Smooth muscle cell (in vitro differentiated cells): ENCODE results near the gene NBAS. TPM values are rescaled to one million over a fixed set of nuclear protein-coding genes. Genes with fewer than 3 reads are reported as not detected.
"Not testable (repeated sequence)": the region's sequence is repeated elsewhere in the genome, so short reads cannot be mapped to it uniquely, and the experiment has no call there.

Experiments
- DNase-seq: peaks from one replicate; lab custom pipeline; 2025; ENCODE audit not compliant: unreplicated experiment; lab: John Stamatoyannopoulos, UW
- H2AFZ ChIP-seq: fragments of 200-600 bp; sonication (generic); 2 replicates; pipeline ENCODE4 v1.6.0; 2016; ENCODE audit warnings: antibody characterized with exemption, low read depth, mild to moderate bottlenecking
- H3F3A ChIP-seq: fragments of 200-600 bp; sonication (generic); 2 replicates; pipeline ENCODE4 v1.6.0; 2017; ENCODE audit warnings: antibody characterized with exemption, low read depth
- H3K27ac ChIP-seq: fragments of 200-600 bp; sonication (generic); 2 replicates; pipeline ENCODE4 v1.5.1; 2016; ENCODE audit warnings: low read depth, mild to moderate bottlenecking
- H3K27me3 ChIP-seq: fragments of 200-600 bp; sonication (generic); 2 replicates; pipeline ENCODE4 v1.6.1; 2016; ENCODE audit warnings: low read depth, mild to moderate bottlenecking
- H3K36me3 ChIP-seq: fragments of 200-600 bp; sonication (generic); 2 replicates; pipeline ENCODE4 v1.5.1; 2016; ENCODE audit warnings: low read depth
- H3K4me1 ChIP-seq: fragments of 200-600 bp; sonication (generic); 2 replicates; pipeline ENCODE4 v1.5.1; 2016; ENCODE audit warnings: low read depth
- H3K4me2 ChIP-seq: fragments of 200-600 bp; sonication (generic); 2 replicates; pipeline ENCODE4 v1.6.0; 2016; ENCODE audit warnings: mild to moderate bottlenecking
- H3K4me3 ChIP-seq: fragments of 200-600 bp; sonication (generic); 2 replicates; pipeline ENCODE4 v1.5.1; 2016; ENCODE audit warnings: mild to moderate bottlenecking
- H3K79me2 ChIP-seq: fragments of 200-600 bp; sonication (generic); 2 replicates; pipeline ENCODE4 v1.6.0; 2016; ENCODE audit warnings: low read depth, mild to moderate bottlenecking
- H3K9ac ChIP-seq: fragments of 200-600 bp; sonication (generic); 2 replicates; pipeline ENCODE4 v1.6.0; 2016; ENCODE audit warnings: low read depth
- H3K9me3 ChIP-seq: fragments of 200-600 bp; sonication (generic); replicated peaks from 2 replicates; pipeline ENCODE4 v1.5.1; 2016; ENCODE audit warnings: low read depth
- H4K20me1 ChIP-seq: fragments of 200-600 bp; sonication (generic); 2 replicates; pipeline ENCODE4 v1.6.0; 2016; ENCODE audit warnings: low read depth
- CTCF ChIP-seq: fragments of 200-600 bp; sonication (generic); IDR thresholded peaks from 2 replicates; pipeline ENCODE4 v1.5.1; 2017; ENCODE audit warnings: borderline replicate concordance, mild to moderate bottlenecking, antibody characterized with exemption; ENCODE audit not compliant: insufficient read depth, poor library complexity, severe bottlenecking
- WGBS: methylation state at CpG from one replicate; pipeline ENCODE4 v1.1.7; 2016; ENCODE audit warnings: low lambda C conversion rate; 5-methylcytosine and 5-hydroxymethylcytosine counted together
- polyA plus RNA-seq: library from polyadenylated mRNA; unstranded; fragments of >200 nt; fragmentation: Nextera tagmentation; extraction: Ambion mirVana; gene quantifications from 2 replicates; pipeline ENCODE4 v1.2.1, GENCODE V29; 2016
- total RNA-seq: library from RNA; depleted of rRNA; stranded (reverse); fragments of >200 nt; gene quantifications from 2 replicates; pipeline ENCODE4 v1.2.3, GENCODE V29; 2014

The NBAS gene
- total and polyA plus RNA-seq, 2 experiments from 2014 or later = 31.2 to 51.1 TPM

- WGBS = 68% methylated on average over 1 of the region's 1 CpG
- no peaks in the 10 kb centered on the region for H3K9me3 ChIP-seq
Observed at GRCh38 chr2:15259356-15259756, 301.8 kb downstream of the NBAS start.

GRCh38 chr2:15258385-15258784 lies 302.7 kb downstream of the NBAS start:
- not testable (repeated sequence) for H3K4me2 ChIP-seq, H3K9me3 ChIP-seq, H3K79me2 ChIP-seq, H3K27me3 ChIP-seq, H2AFZ ChIP-seq, H3K4me3 ChIP-seq, H3F3A ChIP-seq, H3K27ac ChIP-seq, H3K9ac ChIP-seq, H4K20me1 ChIP-seq, DNase-seq, H3K4me1 ChIP-seq, H3K36me3 ChIP-seq
- 95% methylated on average over 7 of the region's 7 CpGs for WGBS

More at GRCh38 chr2:15259356-15259756, 301.8 kb downstream of the NBAS start:
- no peak for DNase-seq
- Histone ChIP-seq H2AFZ (no peak overlapping the region), H3K79me2 (no peaks in the 10 kb centered on the region), H3K36me3 (no peaks in the 10 kb centered on the region), H3K4me1 (no peaks in the 10 kb centered on the region), H3K4me2 (no peak overlapping the region), H3K9ac (no peak overlapping the region), H3K27ac (no peak overlapping the region), H4K20me1 (no peaks in the 10 kb centered on the region), H3K27me3 (no peaks in the 10 kb centered on the region), H3F3A (no peaks in the 10 kb centered on the region), H3K4me3 (no peak overlapping the region)
- TF ChIP-seq CTCF = no peak

- peaks cover 9% of the 10 kb centered on the region for H3K36me3 ChIP-seq
- H3K4me3 ChIP-seq = no peak overlapping the region
- no peak for TF ChIP-seq CTCF
- H3K27me3 ChIP-seq = no peaks in the 10 kb centered on the region
- H3K4me1 ChIP-seq = no peaks in the 10 kb centered on the region
- no peak for DNase-seq
- 92% methylated on average over 3 of the region's 3 CpGs for WGBS
- H3F3A ChIP-seq = no peaks in the 10 kb centered on the region
- H4K20me1 ChIP-seq = no peaks in the 10 kb centered on the region
- H2AFZ ChIP-seq = no peak overlapping the region
- no peak overlapping the region for H3K27ac ChIP-seq
- H3K9ac ChIP-seq = no peak overlapping the region
- H3K79me2 ChIP-seq = no peaks in the 10 kb centered on the region
- no peak overlapping the region for H3K4me2 ChIP-seq
- no peaks in the 10 kb centered on the region for H3K9me3 ChIP-seq
Observed at GRCh38 chr2:15253835-15254286, 307.3 kb downstream of the NBAS start.

GRCh38 chr2:15253247-15253646 lies 307.9 kb downstream of the NBAS start:
- H3K4me3 ChIP-seq = no peak overlapping the region
- H3K27me3 ChIP-seq = no peaks in the 10 kb centered on the region
- no peak overlapping the region for H3K9ac ChIP-seq
- H3K4me1 ChIP-seq = no peaks in the 10 kb centered on the region
- no peaks in the 10 kb centered on the region for H3F3A ChIP-seq
- H3K27ac ChIP-seq = no peak overlapping the region
- H3K4me2 ChIP-seq = no peak overlapping the region
- no peak for TF ChIP-seq CTCF
- peaks cover 3% of the 10 kb centered on the region for H4K20me1 ChIP-seq
- no peak for DNase-seq
- no peaks in the 10 kb centered on the region for H3K79me2 ChIP-seq
- 97% methylated on average over 2 of the region's 2 CpGs for WGBS
- H2AFZ ChIP-seq = no peak overlapping the region
- H3K9me3 ChIP-seq = no peaks in the 10 kb centered on the region
- peaks cover 9% of the 10 kb centered on the region for H3K36me3 ChIP-seq
